ENCODE measurements around the gene TMEM135.

DNA sequence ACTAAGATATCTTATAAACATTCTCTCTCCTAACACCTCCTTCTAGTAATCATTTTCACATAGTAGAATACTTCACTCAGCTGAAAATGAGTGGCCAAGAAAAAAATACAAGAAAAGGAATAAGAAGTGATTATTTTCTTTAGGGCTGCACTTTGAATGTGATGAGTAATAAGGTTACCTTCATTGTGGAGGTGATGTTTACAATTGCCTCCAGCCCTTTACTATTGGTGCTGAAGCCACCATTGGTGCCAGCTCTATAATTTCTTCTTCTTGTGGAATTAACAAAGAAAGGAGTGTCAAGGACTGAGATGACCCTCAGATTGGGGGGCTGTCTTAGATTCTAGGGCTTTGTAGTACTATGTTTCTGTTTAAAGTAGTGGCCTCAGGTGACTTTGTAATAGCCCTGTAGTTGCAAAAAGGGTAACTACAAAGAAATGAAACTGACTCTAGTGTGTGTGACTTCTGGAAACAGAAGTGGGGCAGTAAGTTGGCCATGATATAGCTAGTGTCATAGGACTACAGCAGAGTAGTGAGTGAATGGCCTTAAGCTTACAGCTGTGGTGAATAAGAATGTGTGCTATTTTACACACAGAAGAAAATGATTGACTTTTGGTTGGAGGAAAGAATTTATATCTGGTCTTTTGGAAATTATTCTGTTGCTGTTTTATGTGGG, 287.2 kb downstream of the TMEM135 start:
- TF ChIP-seq, protein P1, sequence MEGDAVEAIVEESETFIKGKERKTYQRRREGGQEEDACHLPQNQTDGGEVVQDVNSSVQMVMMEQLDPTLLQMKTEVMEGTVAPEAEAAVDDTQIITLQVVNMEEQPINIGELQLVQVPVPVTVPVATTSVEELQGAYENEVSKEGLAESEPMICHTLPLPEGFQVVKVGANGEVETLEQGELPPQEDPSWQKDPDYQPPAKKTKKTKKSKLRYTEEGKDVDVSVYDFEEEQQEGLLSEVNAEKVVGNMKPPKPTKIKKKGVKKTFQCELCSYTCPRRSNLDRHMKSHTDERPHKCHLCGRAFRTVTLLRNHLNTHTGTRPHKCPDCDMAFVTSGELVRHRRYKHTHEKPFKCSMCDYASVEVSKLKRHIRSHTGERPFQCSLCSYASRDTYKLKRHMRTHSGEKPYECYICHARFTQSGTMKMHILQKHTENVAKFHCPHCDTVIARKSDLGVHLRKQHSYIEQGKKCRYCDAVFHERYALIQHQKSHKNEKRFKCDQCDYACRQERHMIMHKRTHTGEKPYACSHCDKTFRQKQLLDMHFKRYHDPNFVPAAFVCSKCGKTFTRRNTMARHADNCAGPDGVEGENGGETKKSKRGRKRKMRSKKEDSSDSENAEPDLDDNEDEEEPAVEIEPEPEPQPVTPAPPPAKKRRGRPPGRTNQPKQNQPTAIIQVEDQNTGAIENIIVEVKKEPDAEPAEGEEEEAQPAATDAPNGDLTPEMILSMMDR (IDR thresholded peaks at IDR 0.05): no peak
- TF ChIP-seq POLR2AphosphoS5 (IDR thresholded peaks at IDR 0.05) (no peak), POLR2A (IDR thresholded peaks at IDR 0.05) (no peak)

Measured in breast epithelium (tissue), 3 donors.